BLaER1 treated with 17β-estradiol and CSF1 and Interleukin-3, amounts not matched to agents 10 nM and 100 nM (cell line): ENCODE data around the gene OR5AU1.

Experiments used
- H3K27ac ChIP-seq, 11 experiments: shearing (Covaris generic); formaldehyde crosslinking; 2 replicates each; pipeline ENCODE4 v1.8.1; 2022
- H3K27me3 ChIP-seq, 11 experiments: shearing (Covaris generic); formaldehyde crosslinking; 2 replicates each; pipeline ENCODE4 v1.8.1; 2022
- H3K36me3 ChIP-seq, 11 experiments: shearing (Covaris generic); formaldehyde crosslinking; 2 replicates each; pipeline ENCODE4 v1.8.1; 2022
- H3K4me1 ChIP-seq, 10 experiments: shearing (Covaris generic); formaldehyde crosslinking; 2 replicates each; pipeline ENCODE4 v1.8.1; 2022
- H3K4me2 ChIP-seq, 11 experiments: shearing (Covaris generic); formaldehyde crosslinking; 2 replicates each; pipeline ENCODE4 v1.8.1; 2022
- H3K4me3 ChIP-seq, 10 experiments: shearing (Covaris generic); formaldehyde crosslinking; 2 replicates each; pipeline ENCODE4 v1.8.1; 2022
- H3K9ac ChIP-seq, 11 experiments: shearing (Covaris generic); formaldehyde crosslinking; 2 replicates each; pipeline ENCODE4 v1.8.1; 2022
- H3K9me3 ChIP-seq, 11 experiments: shearing (Covaris generic); formaldehyde crosslinking; replicated peaks in 1 of 11; 2 replicates each; pipeline ENCODE4 v1.8.1; 2022
- H4K20me1 ChIP-seq, 11 experiments: shearing (Covaris generic); formaldehyde crosslinking; 2 replicates each; pipeline ENCODE4 v1.8.1; 2022
- Cebpa-rat ChIP-seq, 11 experiments: shearing (Covaris generic); IDR thresholded peaks; 2 replicates each; pipeline ENCODE4 v1.8.1; 2022

The OR5AU1 gene

GRCh38 chr14:21199611-21200560 lies 44.0 kb upstream of the OR5AU1 start:
- no peak for TF ChIP-seq Cebpa-rat (IDR thresholded peaks at IDR 0.05)
- Histone ChIP-seq H3K27me3 (no peaks in the 10 kb centered on the region), H3K9me3 (peaks cover 0 to 23% (median 11%) of the 10 kb centered on the region in 11 experiments; a peak in 12 of 22 replicates), H3K4me2 (no peak overlapping the region), H3K36me3 (peaks cover 11 to 37% (median 26%) of the 10 kb centered on the region in 11 experiments; a peak in 21 of 22 replicates), H3K27ac (no peak overlapping the region), H3K4me1 (peaks cover 0 to 27% (median 2%) of the 10 kb centered on the region in 10 experiments; a peak in 6 of 20 replicates), H3K4me3 (no peak overlapping the region), H4K20me1 (peaks cover 16 to 52% (median 34%) of the 10 kb centered on the region in 11 experiments; a peak in 20 of 22 replicates), H3K9ac (no peak overlapping the region)

- H3K36me3 ChIP-seq: peaks cover 0 to 14% (median 5%) of the 10 kb centered on the region in 11 experiments; a peak in 7 of 22 replicates
- no peak overlapping the region for H3K27ac ChIP-seq
- no peak overlapping the region for H3K4me2 ChIP-seq
- H4K20me1 ChIP-seq: peaks cover 0 to 29% (median 12%) of the 10 kb centered on the region in 11 experiments; a peak in 16 of 22 replicates
- H3K9ac ChIP-seq: no peak overlapping the region
- H3K4me3 ChIP-seq: no peak overlapping the region
- peaks cover 5 to 23% (median 8%) of the 10 kb centered on the region in 10 experiments for H3K4me1 ChIP-seq
- H3K27me3 ChIP-seq: no peaks in the 10 kb centered on the region
- peaks cover 0 to 38% (median 24%) of the 10 kb centered on the region in 11 experiments; a peak in 14 of 22 replicates for H3K9me3 ChIP-seq
- peak in 3 of 11 experiments; percentile 16 to 67 (median 34); a peak in 2 of 22 replicates for TF ChIP-seq Cebpa-rat (IDR thresholded peaks at IDR 0.05)
Observed at GRCh38 chr14:21197418-21198205, 41.7 kb upstream of the OR5AU1 start.

GRCh38 chr14:21194597-21194996 lies 38.7 kb upstream of the OR5AU1 start:
- H4K20me1 ChIP-seq: peaks cover 0 to 6% (median 0%) of the 10 kb centered on the region in 11 experiments; a peak in 1 of 22 replicates
- H3K9ac ChIP-seq: no peak overlapping the region
- H3K9me3 ChIP-seq: peaks cover 0 to 45% (median 26%) of the 10 kb centered on the region in 11 experiments; a peak in 14 of 22 replicates
- no peaks in the 10 kb centered on the region for H3K27me3 ChIP-seq
- no peaks in the 10 kb centered on the region for H3K36me3 ChIP-seq
- no peak overlapping the region for H3K27ac ChIP-seq
- H3K4me2 ChIP-seq: no peak overlapping the region
- no peak overlapping the region for H3K4me3 ChIP-seq
- peaks cover 14 to 29% (median 26%) of the 10 kb centered on the region in 10 experiments for H3K4me1 ChIP-seq
- no peak for TF ChIP-seq Cebpa-rat (IDR thresholded peaks at IDR 0.05)

- H3K9ac ChIP-seq: peak overlapping the region in 1 of 11 experiments; percentile 72; a peak in 2 of 22 replicates
- H3K4me1 ChIP-seq: peaks cover 14 to 29% (median 26%) of the 10 kb centered on the region in 10 experiments
- no peaks in the 10 kb centered on the region for H3K27me3 ChIP-seq
- peak overlapping the region; percentile 73 to 95 (median 88); a peak in 21 of 22 replicates for H3K4me2 ChIP-seq
- H3K27ac ChIP-seq: peak overlapping the region in 7 of 11 experiments; percentile 51 to 85 (median 74); a peak in 10 of 22 replicates
- H4K20me1 ChIP-seq: no peaks in the 10 kb centered on the region
- H3K36me3 ChIP-seq: no peaks in the 10 kb centered on the region
- 0 out of 22 replicates have a peak, but pooled peaks of 1 of the 11 experiments have one; percentile 12 for TF ChIP-seq Cebpa-rat (IDR thresholded peaks at IDR 0.05)
- H3K4me3 ChIP-seq: peak overlapping the region in 6 of 10 experiments; percentile 43 to 58 (median 49); a peak in 9 of 20 replicates
- peaks cover 0 to 48% (median 26%) of the 10 kb centered on the region in 11 experiments; a peak in 18 of 22 replicates for H3K9me3 ChIP-seq
Observed at GRCh38 chr14:21192875-21193535, 37.1 kb upstream of the OR5AU1 start.

- Histone ChIP-seq H3K27ac (peak overlapping the region in 8 of 11 experiments; percentile 44 to 85 (median 70); a peak in 15 of 22 replicates), H3K36me3 (no peaks in the 10 kb centered on the region), H4K20me1 (no peaks in the 10 kb centered on the region), H3K4me1 (peaks cover 14 to 27% (median 25%) of the 10 kb centered on the region in 10 experiments), H3K9me3 (peaks cover 0 to 46% (median 23%) of the 10 kb centered on the region in 11 experiments; a peak in 17 of 22 replicates), H3K4me2 (peak overlapping the region; percentile 73 to 95 (median 88)), H3K27me3 (no peaks in the 10 kb centered on the region), H3K9ac (peak overlapping the region in 9 of 11 experiments; percentile 33 to 72 (median 53); a peak in 16 of 22 replicates), H3K4me3 (peak overlapping the region; percentile 41 to 67 (median 49); a peak in 19 of 20 replicates)
- no peak for TF ChIP-seq Cebpa-rat (IDR thresholded peaks at IDR 0.05)
Observed at GRCh38 chr14:21192447-21192822, 36.6 kb upstream of the OR5AU1 start.

GRCh38 chr14:21191809-21192446 lies 36.1 kb upstream of the OR5AU1 start:
- H4K20me1 ChIP-seq: no peaks in the 10 kb centered on the region
- H3K36me3 ChIP-seq: no peaks in the 10 kb centered on the region
- no peaks in the 10 kb centered on the region for H3K27me3 ChIP-seq
- H3K4me1 ChIP-seq: peaks cover 14 to 27% (median 25%) of the 10 kb centered on the region in 10 experiments
- peak in 2 of 11 experiments; percentile 36 to 82; a peak in 3 of 22 replicates for TF ChIP-seq Cebpa-rat (IDR thresholded peaks at IDR 0.05)
- peak overlapping the region in 10 of 11 experiments; percentile 11 to 72 (median 52); a peak in 16 of 22 replicates for H3K9ac ChIP-seq
- peak overlapping the region; percentile 73 to 95 (median 88) for H3K4me2 ChIP-seq
- H3K4me3 ChIP-seq: peak overlapping the region; percentile 41 to 67 (median 49); a peak in 19 of 20 replicates
- peak overlapping the region in 8 of 11 experiments; percentile 44 to 85 (median 71); a peak in 17 of 22 replicates for H3K27ac ChIP-seq
- H3K9me3 ChIP-seq: peaks cover 0 to 43% (median 21%) of the 10 kb centered on the region in 11 experiments; a peak in 17 of 22 replicates

- Histone ChIP-seq H3K27ac (peak overlapping the region in 8 of 11 experiments; percentile 41 to 84 (median 71); a peak in 15 of 22 replicates), H3K36me3 (no peaks in the 10 kb centered on the region), H3K4me2 (peak overlapping the region; percentile 73 to 95 (median 86)), H3K9me3 (peaks cover 0 to 39% (median 21%) of the 10 kb centered on the region in 11 experiments; a peak in 17 of 22 replicates), H3K4me3 (peak overlapping the region in 6 of 10 experiments; percentile 41 to 67 (median 56); a peak in 11 of 20 replicates), H3K27me3 (no peaks in the 10 kb centered on the region), H4K20me1 (no peaks in the 10 kb centered on the region), H3K9ac (peak overlapping the region in 9 of 11 experiments; percentile 10 to 64 (median 39); a peak in 12 of 22 replicates), H3K4me1 (peaks cover 14 to 27% (median 25%) of the 10 kb centered on the region in 10 experiments)
- TF ChIP-seq Cebpa-rat (IDR thresholded peaks at IDR 0.05): no peak; a peak in 1 of 22 replicates
Observed at GRCh38 chr14:21191261-21191808, 35.5 kb upstream of the OR5AU1 start.
